ENCODE results near the gene TUBA4B. TPM values are rescaled to one million over a fixed set of nuclear protein-coding genes. Genes with fewer than 3 reads are reported as not detected.

The TUBA4B gene
- total and polyA plus RNA-seq, 2 of the 4 experiments (the other 2 are of a cell fraction), result not detected

DNA sequence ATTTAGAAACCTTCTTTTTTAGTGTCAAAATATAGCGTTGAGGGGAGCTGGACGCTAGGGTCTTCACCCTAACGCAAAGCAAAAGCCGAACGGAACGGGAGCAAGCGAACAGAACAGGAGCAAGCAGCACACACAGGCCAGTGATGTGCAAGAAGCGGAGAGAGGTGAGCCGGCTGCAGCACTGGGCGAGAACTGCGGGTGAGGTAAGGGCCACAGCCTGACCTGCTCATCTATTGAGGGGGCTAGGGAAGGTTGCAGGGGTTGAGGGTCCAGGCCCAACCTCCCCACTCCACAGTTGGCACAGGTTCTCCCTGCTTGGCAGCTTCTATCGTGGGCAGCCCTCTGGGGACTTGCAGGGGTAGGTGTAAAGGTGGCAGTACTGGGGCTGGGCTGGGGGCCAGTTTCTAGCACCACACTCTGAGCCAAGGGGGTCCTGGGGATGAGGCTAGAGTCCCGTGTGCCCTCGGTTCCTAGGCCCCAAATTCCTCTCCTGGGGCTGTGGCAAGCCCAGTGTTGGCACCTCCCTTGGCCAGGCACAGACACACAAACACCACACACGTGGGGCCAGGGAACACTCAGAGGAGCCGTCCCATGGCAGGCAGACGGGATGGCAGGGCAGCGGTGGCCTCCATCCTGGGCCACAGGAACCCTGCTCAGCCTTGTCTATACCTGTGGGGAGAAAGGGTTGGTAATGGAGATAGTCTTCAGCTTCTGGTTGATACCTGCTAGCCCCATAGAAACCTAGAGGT is 33.1 kb upstream of the TUBA4B start:
- H4K5ac ChIP-seq (ENCODE audit: low read depth, low read length), result no peak overlapping the region
- H3K4me3 ChIP-seq (ENCODE audit: insufficient read depth, low read depth, low read length), result no peak overlapping the region
- H3K4ac ChIP-seq (ENCODE audit: low read depth, low read length), result no peak overlapping the region
- no peak overlapping the region for H3K14ac ChIP-seq (replicated peaks; ENCODE audit: low read depth, low read length)
- in situ Hi-C loops (cut with MboI; ENCODE audit: low sequenced_read_pairs), result no loop called here
- no peak overlapping the region for H2BK20ac ChIP-seq (ENCODE audit: low read depth, low read length)
- H2BK120ac ChIP-seq (ENCODE audit: low read depth, low read length), result no peak overlapping the region
- H4K20me1 ChIP-seq (ENCODE audit: insufficient read depth, low read length), result peaks cover 8% of the 10 kb centered on the region
- H4K91ac ChIP-seq (ENCODE audit: insufficient read depth, low read depth, low read length), result no peak overlapping the region
- no peak overlapping the region for H3K4me2 ChIP-seq (ENCODE audit: low read depth, low read length)
- no peak overlapping the region for H3K27ac ChIP-seq (ENCODE audit: insufficient read depth, low read length)
- peaks cover 8 to 22% of the 10 kb centered on the region in 2 experiments; a peak in 3 of 4 replicates for H3K79me1 ChIP-seq (ENCODE audit: low read depth in 1 of 2, low read length in 2 of 2)
- H3K36me3 ChIP-seq (ENCODE audit: control insufficient read depth, insufficient read depth, low read length), result peaks cover 51% of the 10 kb centered on the region
- POLR2A ChIA-PET (ENCODE audit: unreplicated experiment), result no interaction called here
- H2BK15ac ChIP-seq (ENCODE audit: low read depth, low read length), result no peak overlapping the region
- H2AK5ac ChIP-seq (ENCODE audit: low read depth, low read length), result no peak overlapping the region
- no peaks in the 10 kb centered on the region for H3K9me3 ChIP-seq (ENCODE audit: control insufficient read depth, insufficient read depth, low read length)
- no peak for DNase-seq
- no peak overlapping the region for H3K18ac ChIP-seq (ENCODE audit: low read depth, low read length)
- CTCF ChIA-PET, result no interaction called here
- H3K23ac ChIP-seq (ENCODE audit: low read depth, low read length), result no peak overlapping the region
- no peak for ATAC-seq (ENCODE audit: low read depth)
- H3K27me3 ChIP-seq (ENCODE audit: control insufficient read depth, insufficient read depth, low read length), result no peaks in the 10 kb centered on the region
- H4K8ac ChIP-seq (ENCODE audit: low read depth in 2 of 2, low read length in 2 of 2), result no peak overlapping the region
- no peak overlapping the region for H2AFZ ChIP-seq (replicated peaks; ENCODE audit: low read length, poor library complexity)
- intact Hi-C loops (cut with micrococcal nuclease), result loop anchor here (1.0 to 2.0 kb wide), 2 partner anchors 59 to 78 kb away; partner anchors contain the start of gene DNAJB2
- TF ChIP-seq MAZ (IDR thresholded peaks at IDR 0.05; ENCODE audit: borderline replicate concordance, low read depth, low read length), result no peak
- TF ChIP-seq RCOR1 (IDR thresholded peaks at IDR 0.05; ENCODE audit: insufficient replicate concordance, low read length), result no peak
- no peak for TF ChIP-seq MAFK (IDR thresholded peaks at IDR 0.05; ENCODE audit: low read depth, low read length)
- no peak for TF ChIP-seq NFE2L2 (IDR thresholded peaks at IDR 0.05; ENCODE audit: low read depth, low read length)
- no peak for TF ChIP-seq POLR2A (IDR thresholded peaks at IDR 0.05; ENCODE audit: low read depth, low read length)
- TF ChIP-seq, protein P1, sequence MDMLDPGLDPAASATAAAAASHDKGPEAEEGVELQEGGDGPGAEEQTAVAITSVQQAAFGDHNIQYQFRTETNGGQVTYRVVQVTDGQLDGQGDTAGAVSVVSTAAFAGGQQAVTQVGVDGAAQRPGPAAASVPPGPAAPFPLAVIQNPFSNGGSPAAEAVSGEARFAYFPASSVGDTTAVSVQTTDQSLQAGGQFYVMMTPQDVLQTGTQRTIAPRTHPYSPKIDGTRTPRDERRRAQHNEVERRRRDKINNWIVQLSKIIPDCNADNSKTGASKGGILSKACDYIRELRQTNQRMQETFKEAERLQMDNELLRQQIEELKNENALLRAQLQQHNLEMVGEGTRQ (IDR thresholded peaks at IDR 0.05; ENCODE audit: low read depth, low read length), result no peak
- no peak for TF ChIP-seq RAD21 (IDR thresholded peaks at IDR 0.05; ENCODE audit: low read length)
- no peak for TF ChIP-seq CEBPB (IDR thresholded peaks at IDR 0.05; ENCODE audit: low read depth, low read length)
- TF ChIP-seq RFX5 (IDR thresholded peaks at IDR 0.05; ENCODE audit: low read depth, low read length), result no peak
- no peak for TF ChIP-seq SMC3 (IDR thresholded peaks at IDR 0.05; ENCODE audit: low read depth, low read length)
- TF ChIP-seq MXI1 (IDR thresholded peaks at IDR 0.05; ENCODE audit: borderline replicate concordance, low read depth, low read length), result no peak
- no TSS peak for BruUV-seq (replicated peaks)
- dilution Hi-C loops (cut with HindIII; ENCODE audit: low sequenced_read_pairs, unreplicated experiment), result no loop called here
- no peak overlapping the region for H2BK5ac ChIP-seq (ENCODE audit: low read depth, low read length, poor library complexity, severe bottlenecking)
- 93% methylated on average over 6 of the region's 18 CpGs; no CpG with 5 or more reads in 1 of the 2 experiments for WGBS, 2 experiments (ENCODE audit: extremely low coverage in 2 of 2, insufficient read length in 1 of 2)
- peaks cover 5% of the 10 kb centered on the region; the same call in 1 of the 2 replicates for H3K4me1 ChIP-seq (ENCODE audit: control insufficient read depth, insufficient read depth, low read length)
- H3K56ac ChIP-seq (ENCODE audit: extremely low read depth, insufficient read depth, low read length), result no peak overlapping the region
- H3K9me1 ChIP-seq (ENCODE audit: insufficient read depth, low read length), result peaks cover 6% of the 10 kb centered on the region
- H3K9ac ChIP-seq (ENCODE audit: low read depth, low read length), result no peak overlapping the region
- peak overlapping the region; percentile 25 for H2AK9ac ChIP-seq (replicated peaks; ENCODE audit: low read depth, low read length, poor library complexity)
